Activated CD4-positive, alpha-beta T cell treated with anti-CD3 and anti-CD28 coated beads, Interleukin-2, Interleukin-4, amounts not matched to agents 100 ng/mL and 50 ng/mL, durations not matched to agents 16 hours and 8 hours (primary cell): ENCODE results near the gene DNLZ.
"Not testable (repeated sequence)": the region's sequence is repeated elsewhere in the genome, so short reads cannot be mapped to it uniquely, and the experiment has no call there.

ENCODE experiments used
- DNase-seq: peaks from one replicate; pipeline ENCODE4 v3.0.0-alpha.2; 2020; ENCODE audit warnings: low spot score

DNLZ gene

GRCh38 chr9:136363106-136363948 is at the start of gene DNLZ:
Gene DNLZ (minus strand): TSS chr9:136363744. CDS start chr9:136363714, 30 bp downstream.
- peak; percentile 97 for DNase-seq

- no peak for DNase-seq
These were observed 49.4 kb upstream of the DNLZ start for GRCh38 chr9:136412962-136413361.

- no peak for DNase-seq
These were observed 47.8 kb upstream of the DNLZ start for GRCh38 chr9:136411378-136411777.

- peak; percentile 94 for DNase-seq
These were observed 47.1 kb upstream of the DNLZ start, which contains the start of the genes ENTR1 and PMPCA for GRCh38 chr9:136410500-136411287. Gene ENTR1 (minus strand): TSS chr9:136410614. CDS start chr9:136410397, 217 bp downstream. Gene PMPCA (plus strand): TSS chr9:136410658. CDS start chr9:136410669, 11 bp downstream.

- peak; percentile 30 for DNase-seq
These were observed 46.3 kb upstream of the DNLZ start for GRCh38 chr9:136409557-136410455.

- no peak for DNase-seq
These were observed 44.4 kb upstream of the DNLZ start for GRCh38 chr9:136407911-136408310.

GRCh38 chr9:136407061-136407460 is 43.5 kb upstream of the DNLZ start:
- DNase-seq, result not testable (repeated sequence)

- DNase-seq, result not testable (repeated sequence)
These were observed 42.4 kb upstream of the DNLZ start for GRCh38 chr9:136405904-136406303.

- no peak for DNase-seq
These were observed 41.9 kb upstream of the DNLZ start for GRCh38 chr9:136405481-136405880.

- DNase-seq, result no peak
These were observed 41.2 kb upstream of the DNLZ start for GRCh38 chr9:136404801-136405136.

GRCh38 chr9:136403915-136404800 is 40.6 kb upstream of the DNLZ start:
- peak; percentile 66 for DNase-seq

GRCh38 chr9:136403538-136403914 is 40.0 kb upstream of the DNLZ start:
- DNase-seq, result peak; percentile 84

- no peak for DNase-seq
These were observed 38.5 kb upstream of the DNLZ start for GRCh38 chr9:136402067-136402466.

- no peak for DNase-seq
These were observed 37.8 kb upstream of the DNLZ start for GRCh38 chr9:136401173-136401922.

- peak; percentile 91 for DNase-seq
These were observed 36.7 kb upstream of the DNLZ start, which contains the start of gene SNAPC4 for GRCh38 chr9:136400038-136400834. Gene SNAPC4 (minus strand): TSS chr9:136400170. CDS start chr9:136398428, 1,742 bp downstream.

GRCh38 chr9:136399176-136400037 is 35.9 kb upstream of the DNLZ start:
- DNase-seq, result peak; percentile 39

GRCh38 chr9:136398286-136398685 is 34.7 kb upstream of the DNLZ start:
- no peak for DNase-seq

- no peak for DNase-seq
These were observed 34.1 kb upstream of the DNLZ start for GRCh38 chr9:136397643-136398042.
